NCI-H446 treated with DMSO at 0.1 percent for 48 hours (cell line): ENCODE results near the gene TDRD12.
"Not testable (repeated sequence)": the region's sequence is repeated elsewhere in the genome, so short reads cannot be mapped to it uniquely, and the experiment has no call there.

Experiments used
- DNase-seq: peaks from one replicate; lab custom pipeline; 2025; lab: John Stamatoyannopoulos, UW

The TDRD12 gene

DNA sequence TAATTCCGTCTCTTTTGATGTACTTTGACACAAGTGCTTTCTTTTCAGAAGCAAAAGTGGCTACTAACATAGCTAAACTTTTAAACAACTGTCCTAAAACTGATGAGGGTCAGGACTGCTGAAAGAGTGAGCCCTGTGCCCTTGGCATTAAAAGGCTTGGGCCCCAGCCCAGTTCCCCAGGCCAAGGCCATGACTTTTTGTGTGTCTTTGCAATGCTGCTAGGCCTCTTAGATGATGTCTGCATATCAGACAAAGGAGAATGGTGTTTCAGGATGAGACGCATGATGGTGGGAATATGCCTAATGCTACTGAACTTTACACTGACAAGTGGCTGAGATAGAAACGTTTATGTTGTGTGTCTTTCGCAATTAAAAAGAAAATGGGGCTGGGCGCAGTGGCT is 112.0 kb downstream of the TDRD12 start:
- DNase-seq, result no peak

DNA sequence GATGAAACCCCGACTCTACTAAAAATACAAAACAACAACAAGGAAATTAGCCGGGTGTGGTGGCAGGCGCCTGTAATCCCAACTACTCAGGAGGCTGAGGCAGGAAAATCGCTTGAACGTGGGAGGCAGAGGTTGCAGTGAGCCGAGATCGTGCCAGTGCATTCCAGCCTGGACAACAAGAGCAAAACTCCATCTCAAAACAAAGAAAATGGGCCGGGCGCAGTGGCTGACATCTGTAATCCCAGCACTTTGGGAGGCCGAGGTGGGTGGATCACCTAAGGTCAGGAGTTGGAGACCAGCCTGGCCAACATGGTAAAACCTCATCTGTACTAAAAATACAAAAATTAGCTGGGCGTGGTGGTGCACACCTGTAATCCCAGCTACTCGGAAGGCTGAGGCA is 112.5 kb downstream of the TDRD12 start:
- not testable (repeated sequence) for DNase-seq

DNA sequence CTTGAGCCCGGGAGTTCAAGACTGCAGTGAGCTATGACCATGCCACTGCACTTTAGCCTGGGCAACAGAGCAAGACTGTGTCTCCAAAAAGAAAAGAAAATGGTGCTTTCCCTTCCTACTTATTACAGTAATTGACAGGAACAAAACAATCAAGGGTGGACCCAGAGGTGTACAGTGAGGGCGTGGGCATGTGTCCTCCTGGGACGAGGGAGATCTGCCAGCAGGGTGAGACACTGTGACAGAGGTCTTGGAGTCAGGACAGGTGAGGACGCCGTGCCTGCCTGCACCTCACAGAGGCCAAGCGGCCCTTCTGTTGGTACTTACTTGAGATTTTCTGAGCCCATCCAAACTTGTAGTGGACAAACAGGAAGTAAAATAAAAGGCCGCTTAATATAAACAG is 113.3 kb downstream of the TDRD12 start:
- DNase-seq, result not testable (repeated sequence)

DNA sequence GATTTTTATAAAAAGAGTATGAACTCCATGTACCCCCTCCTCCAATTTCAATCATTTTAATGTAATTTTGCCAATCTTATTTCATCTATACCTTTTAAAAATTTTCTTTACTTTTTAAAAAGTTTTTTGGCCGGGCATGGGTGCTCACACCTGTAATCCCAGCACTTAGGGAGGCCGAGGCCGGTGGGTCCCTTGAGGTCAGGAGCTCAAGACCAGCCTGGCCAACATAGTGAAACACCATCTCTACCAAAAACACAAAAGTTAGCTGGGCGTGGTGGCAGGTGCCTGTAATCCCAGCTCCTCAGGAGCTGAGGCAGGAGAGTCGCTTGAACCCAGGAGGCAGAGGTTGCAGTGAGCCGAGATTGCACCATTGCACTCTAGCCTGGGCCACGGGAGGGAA is 113.8 kb downstream of the TDRD12 start:
- not testable (repeated sequence) for DNase-seq

DNA sequence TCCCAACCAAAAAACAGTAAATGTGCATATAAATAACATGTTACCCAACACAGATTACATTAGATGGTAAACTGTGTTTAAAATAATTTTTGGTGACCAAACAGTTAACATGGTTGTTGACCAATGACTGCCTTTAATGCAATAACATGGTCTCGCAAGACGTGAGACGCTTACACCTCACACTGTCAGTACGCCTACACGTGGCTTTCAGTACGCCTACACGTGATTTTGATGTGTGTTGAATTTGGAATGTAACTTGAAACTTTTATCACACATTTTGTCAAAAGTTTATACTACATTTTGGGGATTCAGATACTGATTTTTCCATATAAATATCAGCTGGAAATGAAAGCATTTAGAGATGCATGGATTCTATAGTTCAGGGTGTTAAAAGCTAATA is 118.0 kb downstream of the TDRD12 start:
- no peak for DNase-seq

DNA sequence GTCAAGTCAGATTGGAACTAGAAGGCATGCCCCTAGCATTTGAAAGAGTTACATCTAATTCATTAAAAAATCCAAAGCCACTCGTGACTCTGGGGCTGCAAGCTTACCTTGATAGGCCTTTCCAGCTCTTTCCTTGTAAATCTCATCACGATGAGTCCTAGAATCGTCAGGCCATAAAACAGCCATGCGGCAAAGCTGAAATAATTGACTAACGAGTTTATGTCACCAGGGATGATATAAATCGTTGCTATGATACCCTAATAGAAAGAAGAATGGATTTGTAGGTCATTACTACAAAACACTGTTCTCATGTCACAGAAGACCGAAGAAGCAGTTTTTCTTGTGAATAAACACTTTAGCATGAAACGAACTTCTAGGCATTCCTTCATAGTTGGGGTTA is 122.5 kb downstream of the TDRD12 start:
- no peak for DNase-seq

GRCh38 chr19:32843716-32844245 is 124.2 kb downstream of the TDRD12 start:
- no peak for DNase-seq

DNA sequence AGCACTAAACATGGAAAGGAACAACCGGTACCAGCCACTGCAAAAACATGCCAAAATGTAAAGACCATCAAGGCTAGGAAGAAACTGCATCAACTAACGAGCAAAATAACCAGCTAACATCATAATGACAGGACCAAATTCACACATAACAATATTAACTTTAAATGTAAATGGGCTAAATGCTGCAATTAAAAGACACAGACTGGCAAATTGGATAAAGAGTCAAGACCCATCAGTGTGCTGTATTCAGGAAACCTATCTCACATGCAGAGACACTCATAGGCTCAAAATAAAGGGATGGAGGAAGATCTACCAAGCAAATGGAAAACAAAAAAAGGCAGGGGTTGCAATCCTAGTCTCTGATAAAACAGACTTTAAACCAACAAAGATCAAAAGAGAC is 128.5 kb downstream of the TDRD12 start:
- DNase-seq, result not testable (repeated sequence)

- no peak for DNase-seq
These were observed 132.6 kb downstream of the TDRD12 start for GRCh38 chr19:32852216-32852615.

DNA sequence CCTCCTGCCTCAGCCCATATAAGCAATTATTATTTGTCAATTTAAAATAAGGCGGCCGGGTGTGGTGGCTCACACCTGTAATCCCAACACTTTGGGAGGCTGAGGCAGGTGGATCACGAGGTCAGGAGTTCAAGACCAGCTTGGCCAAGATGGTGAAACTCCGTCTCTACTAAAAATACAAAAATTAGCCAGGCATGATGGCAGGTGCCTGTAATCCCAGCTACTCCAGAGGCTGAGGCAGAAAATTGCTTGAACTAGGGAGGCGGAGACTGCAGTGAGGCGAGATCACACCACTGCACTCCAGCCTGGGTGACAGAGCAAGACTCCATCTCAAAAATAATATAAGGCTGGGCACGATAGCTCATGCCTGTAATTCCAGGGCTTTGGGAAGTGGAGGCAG is 137.3 kb downstream of the TDRD12 start:
- DNase-seq, result not testable (repeated sequence)

DNA sequence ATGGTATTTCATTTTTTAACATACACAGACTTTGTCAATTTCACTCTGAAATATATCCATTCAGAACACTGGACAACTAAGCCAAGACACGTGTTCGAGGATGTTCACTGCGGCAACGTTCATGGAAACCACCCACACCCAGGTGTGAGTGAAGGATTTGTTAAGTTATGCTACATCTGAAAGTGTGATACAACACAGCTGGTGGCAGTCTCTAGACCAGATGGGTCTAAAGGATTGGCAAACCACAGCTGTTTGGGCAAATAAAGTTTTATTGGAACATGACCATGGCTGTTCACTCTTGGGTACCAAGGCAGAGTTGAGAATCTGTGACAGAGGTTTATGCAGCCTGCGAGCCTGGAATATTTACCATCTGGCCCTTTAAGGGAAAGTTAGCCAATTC is 138.0 kb downstream of the TDRD12 start:
- no peak for DNase-seq

DNA sequence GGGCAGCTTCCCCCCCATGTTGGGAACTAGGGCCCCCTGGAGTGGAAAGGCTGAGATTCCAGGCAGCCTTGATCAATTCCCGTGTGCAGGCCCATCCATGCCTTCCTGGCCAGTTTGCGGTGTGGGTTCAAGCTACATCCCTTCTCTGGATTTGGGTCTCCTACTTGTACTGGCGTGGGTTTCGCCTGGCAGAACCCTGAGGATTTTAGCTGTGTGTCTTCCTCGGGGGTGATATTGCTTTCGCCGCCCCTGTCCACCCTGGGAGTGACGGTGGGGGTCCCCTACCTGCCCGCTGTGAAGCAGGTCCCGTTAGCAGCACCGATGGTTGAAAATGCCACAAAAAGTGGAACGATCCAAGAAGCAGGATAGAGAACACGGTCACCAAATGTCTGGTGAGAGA is 138.6 kb downstream of the TDRD12 start:
- DNase-seq, result no peak

DNA sequence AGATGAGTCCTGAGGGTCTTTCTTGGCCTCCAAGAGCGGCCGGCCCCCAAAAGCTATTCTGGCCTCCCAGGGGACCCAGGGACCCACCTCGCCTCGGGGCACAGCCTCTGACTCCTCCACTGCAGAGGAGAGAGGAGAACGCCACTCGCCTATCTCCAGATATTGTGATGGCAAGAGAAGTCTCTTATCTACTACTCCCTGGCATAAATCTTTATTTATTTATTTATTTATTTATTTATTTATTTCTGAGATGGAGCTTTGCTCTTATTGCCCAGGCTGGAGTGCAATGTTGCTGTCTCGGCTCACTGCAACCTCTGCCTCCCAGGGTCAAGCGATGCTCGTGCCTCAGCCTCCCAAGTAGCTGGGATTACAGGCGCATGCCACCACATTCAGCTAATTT is 139.0 kb downstream of the TDRD12 start:
- DNase-seq, result no peak

- DNase-seq, result no peak
These were observed 140.0 kb downstream of the TDRD12 start for GRCh38 chr19:32859591-32859990.

- DNase-seq, result no peak
These were observed 142.0 kb downstream of the TDRD12 start for GRCh38 chr19:32861596-32861995.

DNA sequence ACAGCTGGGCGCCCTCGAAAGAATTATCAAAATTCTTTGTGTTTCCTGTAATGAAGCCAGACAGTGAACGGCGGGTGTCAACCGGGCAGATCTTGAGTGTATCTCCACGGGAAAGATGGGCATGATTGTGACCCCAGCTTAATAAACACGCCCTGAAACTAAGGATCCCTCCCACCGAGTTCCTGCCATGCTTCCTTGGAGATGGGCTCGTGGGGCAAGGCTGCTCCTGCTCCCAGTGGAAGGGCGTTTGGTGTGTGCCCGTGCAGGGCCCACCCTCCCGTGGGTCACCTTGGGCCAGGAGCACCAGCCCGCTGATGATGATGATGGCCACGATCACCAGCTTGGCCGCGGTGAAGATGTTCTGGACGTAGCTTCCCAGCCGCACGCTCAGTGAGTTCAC is 142.6 kb downstream of the TDRD12 start:
- DNase-seq, result no peak

DNA sequence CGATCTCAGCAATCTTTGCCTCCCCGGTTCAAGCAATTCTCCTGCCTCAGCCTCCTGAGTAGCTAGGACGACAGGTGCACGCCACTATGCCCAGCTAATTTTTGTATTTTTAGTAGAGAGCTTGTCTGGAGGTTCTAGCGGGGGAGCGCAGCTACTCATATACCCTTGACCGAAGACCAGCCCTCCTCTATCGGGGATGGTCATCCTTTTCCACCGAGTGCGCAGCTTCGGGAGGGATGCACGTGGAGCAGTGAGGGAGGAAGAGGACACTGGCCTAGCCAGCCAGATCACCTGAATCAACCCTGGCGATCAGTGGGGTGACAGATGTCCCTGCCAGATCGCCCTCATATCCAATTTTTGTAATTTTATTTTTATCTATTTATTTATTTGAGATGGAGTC is 143.2 kb downstream of the TDRD12 start:
- DNase-seq, result no peak

GRCh38 chr19:32863301-32863700 is 143.7 kb downstream of the TDRD12 start:
- DNase-seq, result no peak

- no peak for DNase-seq
These were observed 144.3 kb downstream of the TDRD12 start for GRCh38 chr19:32863841-32864240.

GRCh38 chr19:32864318-32865007 is 144.9 kb downstream of the TDRD12 start:
- no peak for DNase-seq

GRCh38 chr19:32865326-32865725 is 145.8 kb downstream of the TDRD12 start:
- no peak for DNase-seq

DNA sequence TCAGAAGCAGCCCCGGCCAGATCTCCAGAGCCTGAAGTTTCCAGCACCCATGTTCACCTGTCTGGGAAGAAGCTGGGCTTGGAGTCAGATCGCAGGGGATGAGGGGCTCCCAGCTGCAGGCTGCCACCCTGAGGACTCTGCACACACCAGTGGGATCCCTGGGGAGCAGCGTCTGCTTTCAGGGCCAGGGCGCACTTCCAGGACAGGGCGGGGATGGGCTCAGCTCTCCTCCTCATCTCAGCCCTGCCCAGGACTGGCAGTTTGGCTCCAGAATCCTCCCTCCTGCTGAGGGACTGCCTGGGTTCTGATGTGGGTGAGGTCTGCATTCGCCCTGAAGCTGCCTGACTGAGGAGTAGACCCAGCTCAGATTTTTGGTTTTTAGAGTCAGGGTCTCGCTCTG is 146.5 kb downstream of the TDRD12 start:
- DNase-seq, result no peak

GRCh38 chr19:32866564-32867265 is 147.1 kb downstream of the TDRD12 start:
- no peak for DNase-seq

- DNase-seq, result not testable (repeated sequence)
These were observed 147.9 kb downstream of the TDRD12 start for GRCh38 chr19:32867436-32867835.
